HCEC 1CT (cell line): ENCODE results near the gene OR5D18.
"Not testable (repeated sequence)": the region's sequence is repeated elsewhere in the genome, so short reads cannot be mapped to it uniquely, and the experiment has no call there.

Experiments used
- DNase-seq: peaks from one replicate; pipeline ENCODE4 v3.0.0-alpha.2; 2017

Gene OR5D18

GRCh38 chr11:55819330-55819729 is at the start of gene OR5D18:
Gene OR5D18 (plus strand): TSS chr11:55819630. CDS start chr11:55819630, 0 bp downstream.
- DNase-seq: no peak

GRCh38 chr11:55773138-55773537 is 46.3 kb upstream of the OR5D18 start, which contains the start of gene OR5D13:
Gene OR5D13 (plus strand): TSS chr11:55773438. CDS start chr11:55773438, 0 bp downstream.
- DNase-seq: no peak

- DNase-seq: no peak
These were observed 27.8 kb upstream of the OR5D18 start for GRCh38 chr11:55791606-55792005.

- DNase-seq: no peak
These were observed 26.1 kb upstream of the OR5D18 start for GRCh38 chr11:55793321-55793720.

GRCh38 chr11:55795256-55795655 is 24.2 kb upstream of the OR5D18 start, which contains the start of gene OR5D14:
Gene OR5D14 (plus strand): TSS chr11:55795556. CDS start chr11:55795556, 0 bp downstream.
- no peak for DNase-seq

- no peak for DNase-seq
These were observed 13.2 kb upstream of the OR5D18 start for GRCh38 chr11:55806248-55806647.

GRCh38 chr11:55811067-55811466 is 8.4 kb upstream of the OR5D18 start, which contains the start of gene OR5L1:
Gene OR5L1 (plus strand): TSS chr11:55811367. CDS start chr11:55811467, 100 bp downstream.
- no peak for DNase-seq

- DNase-seq: no peak
These were observed 7.5 kb downstream of the OR5D18 start, which contains the start of gene OR5L2 for GRCh38 chr11:55826919-55827318. Gene OR5L2 (plus strand): TSS chr11:55827219. CDS start chr11:55827219, 0 bp downstream.

- DNase-seq: no peak
These were observed 19.0 kb downstream of the OR5D18 start, which contains the start of gene OR5D16 for GRCh38 chr11:55838452-55838851. Gene OR5D16 (plus strand): TSS chr11:55838752. CDS start chr11:55838752, 0 bp downstream.

- DNase-seq: no peak
These were observed 28.0 kb downstream of the OR5D18 start for GRCh38 chr11:55847453-55847852.

GRCh38 chr11:55849037-55849436 is 29.6 kb downstream of the OR5D18 start:
- DNase-seq: no peak

GRCh38 chr11:55852141-55852540 is 32.7 kb downstream of the OR5D18 start:
- DNase-seq: no peak

GRCh38 chr11:55854704-55855103 is 35.3 kb downstream of the OR5D18 start:
- no peak for DNase-seq

- DNase-seq: not testable (repeated sequence)
These were observed 47.9 kb downstream of the OR5D18 start for GRCh38 chr11:55867354-55867753.
